Measurements from ENCODE around the gene SUSD2.

- TF ChIP-seq CTCF (IDR thresholded peaks at IDR 0.05 in 4 of 5, conservative IDR thresholded peaks at IDR 0.05 in 1 of 5) (no peak), POLR2A (IDR thresholded peaks at IDR 0.05) (no peak)
Measured at GRCh38 chr22:24187731-24188644, 6.7 kb downstream of the SUSD2 start.

All from gastrocnemius medialis (tissue), 4 donors.